Trophoblast cell (in vitro differentiated cells and primary cell): ENCODE results near the gene CD4.

Source experiments
- DNase-seq, 2 donors: peaks; one replicate each; pipeline ENCODE4 v3.0.0-alpha.2; 2016
- H2AFZ ChIP-seq: 2 replicates; pipeline ENCODE4 v1.6.1; 2013; ENCODE audit warnings: low read length, moderate library complexity, mild to moderate bottlenecking; ENCODE audit not compliant: insufficient read depth, poor library complexity
- H2AK5ac ChIP-seq: 2 replicates; pipeline ENCODE4 v1.6.1; 2013; ENCODE audit warnings: mild to moderate bottlenecking, low read length
- H2BK120ac ChIP-seq: 2 replicates; pipeline ENCODE4 v1.6.1; 2013; ENCODE audit warnings: low read length, mild to moderate bottlenecking, moderate library complexity; ENCODE audit not compliant: insufficient read depth, poor library complexity
- H2BK12ac ChIP-seq: 2 replicates; pipeline ENCODE4 v1.6.1; 2013; ENCODE audit warnings: mild to moderate bottlenecking, low read length, moderate library complexity
- H2BK5ac ChIP-seq: 2 replicates; pipeline ENCODE4 v1.6.1; 2013; ENCODE audit warnings: low read length, low read depth, moderate library complexity, mild to moderate bottlenecking; ENCODE audit not compliant: poor library complexity
- H3K14ac ChIP-seq: 2 replicates; pipeline ENCODE4 v1.6.1; 2013; ENCODE audit warnings: mild to moderate bottlenecking, low read length
- H3K18ac ChIP-seq: 2 replicates; pipeline ENCODE4 v1.6.1; 2013; ENCODE audit warnings: mild to moderate bottlenecking, low read length
- H3K23ac ChIP-seq: 2 replicates; pipeline ENCODE4 v1.6.1; 2013; ENCODE audit warnings: low read length
- H3K27ac ChIP-seq: 2 replicates; pipeline ENCODE4 v1.5.1; 2013; ENCODE audit warnings: low read depth, mild to moderate bottlenecking, inconsistent platforms, low read length, moderate library complexity
- H3K27me3 ChIP-seq: 2 replicates; pipeline ENCODE4 v1.6.1; 2013; ENCODE audit warnings: inconsistent platforms, mild to moderate bottlenecking, low read length, moderate library complexity; ENCODE audit not compliant: insufficient read depth
- H3K36me3 ChIP-seq, 2 experiments: 1 replicate in 1 of 2; 2 replicates in 1 of 2; pipeline ENCODE4 v1.6.1; 2013; ENCODE audit warnings: low read length in 2 of 2, mild to moderate bottlenecking in 2 of 2, moderate library complexity in 1 of 2; ENCODE audit not compliant: insufficient read depth in 2 of 2, control insufficient read depth in 1 of 2
- H3K4ac ChIP-seq: 2 replicates; pipeline ENCODE4 v1.6.1; 2013; ENCODE audit warnings: low read depth, mild to moderate bottlenecking, low read length, moderate library complexity
- H3K4me1 ChIP-seq, 2 experiments: 1 replicate in 1 of 2; 2 replicates in 1 of 2; pipeline ENCODE4 v1.6.1; 2013; ENCODE audit warnings: low read length in 2 of 2, mild to moderate bottlenecking in 2 of 2, moderate library complexity in 1 of 2; ENCODE audit not compliant: insufficient read depth in 2 of 2, control insufficient read depth in 1 of 2
- H3K4me2 ChIP-seq: 2 replicates; pipeline ENCODE4 v1.6.1; 2013; ENCODE audit warnings: inconsistent platforms, mild to moderate bottlenecking, low read length, moderate library complexity
- H3K4me3 ChIP-seq: 2 replicates; pipeline ENCODE4 v1.5.1; 2013; ENCODE audit warnings: mild to moderate bottlenecking, low read depth, low read length, inconsistent platforms
- H3K79me1 ChIP-seq: one replicate; pipeline ENCODE4 v1.6.1; 2013; ENCODE audit warnings: low read length
- H3K79me2 ChIP-seq: 2 replicates; pipeline ENCODE4 v1.6.1; 2013; ENCODE audit warnings: low read length, mild to moderate bottlenecking; ENCODE audit not compliant: control insufficient read depth, insufficient read depth, poor library complexity
- H3K9ac ChIP-seq: 2 replicates; pipeline ENCODE4 v1.6.1; 2013; ENCODE audit warnings: mild to moderate bottlenecking, low read length
- H3K9me3 ChIP-seq: 2 replicates; pipeline ENCODE4 v1.6.1; 2013; ENCODE audit warnings: low read depth, mild to moderate bottlenecking, control low read depth, inconsistent platforms, low read length; ENCODE audit not compliant: insufficient read depth
- H4K12ac ChIP-seq: 2 replicates; pipeline ENCODE4 v1.6.1; 2013; ENCODE audit warnings: low read depth, mild to moderate bottlenecking, low read length, moderate library complexity
- H4K8ac ChIP-seq: 2 replicates; pipeline ENCODE4 v1.6.1; 2013; ENCODE audit warnings: low read depth, mild to moderate bottlenecking, low read length, moderate library complexity
- H4K91ac ChIP-seq: one replicate; pipeline ENCODE4 v1.6.1; 2013; ENCODE audit warnings: low read depth, mild to moderate bottlenecking, low read length, moderate library complexity
- WGBS: extraction: QIAGEN DNeasy Blood & Tissue Kit; methylation state at CpG from one replicate; pipeline ENCODE4 v1.1.7; 2013; ENCODE audit warnings: missing lambda C conversion rate; ENCODE audit not compliant: insufficient read length, insufficient coverage; ENCODE audit errors: extremely low coverage; 5-methylcytosine and 5-hydroxymethylcytosine counted together

CD4 gene

GRCh38 chr12:6751767-6752166 lies 37.6 kb upstream of the CD4 start:
- H3K79me2 ChIP-seq, result peaks cover 15% of the 10 kb centered on the region
- H3K4me3 ChIP-seq, result peak overlapping the region; percentile 98
- peaks cover 5% of the 10 kb centered on the region for H3K9me3 ChIP-seq

GRCh38 chr12:6752167-6752920 lies 37.0 kb upstream of the CD4 start:
- Histone ChIP-seq H3K36me3 (peaks cover 39 to 45% of the 10 kb centered on the region in 2 experiments), H2BK5ac (peak overlapping the region; percentile 95), H3K4me3 (peak overlapping the region; percentile 98), H4K8ac (peak overlapping the region; percentile 97), H3K79me1 (peaks cover 12% of the 10 kb centered on the region), H4K12ac (peak overlapping the region; percentile 95), H2BK120ac (peak overlapping the region; percentile 96), H3K4ac (peak overlapping the region; percentile 100), H3K79me2 (peaks cover 15% of the 10 kb centered on the region), H3K14ac (peak overlapping the region; percentile 100), H3K9me3 (peaks cover 5% of the 10 kb centered on the region), H2BK12ac (no peak overlapping the region), H2AK5ac (peak overlapping the region; percentile 95), H3K18ac (peak overlapping the region; percentile 100), H3K27me3 (no peaks in the 10 kb centered on the region), H2AFZ (peak overlapping the region; percentile 96), H3K27ac (peak overlapping the region; percentile 86), H3K4me1 (peaks cover 5 to 6% of the 10 kb centered on the region in 2 experiments), H3K4me2 (peak overlapping the region; percentile 94), H3K23ac (no peak overlapping the region), H4K91ac (peak overlapping the region; percentile 96), H3K9ac (peak overlapping the region; percentile 99)
- DNase-seq, result peak in 1 of 2 donors; percentile 28
- WGBS, result no CpG with 5 or more reads among the region's 24 CpGs

More at GRCh38 chr12:6751767-6752166, 37.6 kb upstream of the CD4 start:
- Histone ChIP-seq H3K4me1 (peaks cover 5 to 6% of the 10 kb centered on the region in 2 experiments), H3K79me1 (peaks cover 12% of the 10 kb centered on the region), H3K14ac (peak overlapping the region; percentile 100), H3K4ac (peak overlapping the region; percentile 100), H2BK5ac (no peak overlapping the region), H3K36me3 (peaks cover 43 to 50% of the 10 kb centered on the region in 2 experiments), H3K18ac (peak overlapping the region; percentile 100), H2BK12ac (no peak overlapping the region), H2AFZ (peak overlapping the region; percentile 23), H3K9ac (peak overlapping the region; percentile 6), H3K4me2 (peak overlapping the region; percentile 94), H4K91ac (peak overlapping the region; percentile 8), H2BK120ac (no peak overlapping the region), H4K8ac (peak overlapping the region; percentile 97), H2AK5ac (peak overlapping the region; percentile 69), H3K27me3 (no peaks in the 10 kb centered on the region), H3K23ac (no peak overlapping the region), H4K12ac (peak overlapping the region; percentile 47), H3K27ac (no peak overlapping the region)
- no CpG with 5 or more reads among the region's 7 CpGs for WGBS
- DNase-seq, result no peak

DNA sequence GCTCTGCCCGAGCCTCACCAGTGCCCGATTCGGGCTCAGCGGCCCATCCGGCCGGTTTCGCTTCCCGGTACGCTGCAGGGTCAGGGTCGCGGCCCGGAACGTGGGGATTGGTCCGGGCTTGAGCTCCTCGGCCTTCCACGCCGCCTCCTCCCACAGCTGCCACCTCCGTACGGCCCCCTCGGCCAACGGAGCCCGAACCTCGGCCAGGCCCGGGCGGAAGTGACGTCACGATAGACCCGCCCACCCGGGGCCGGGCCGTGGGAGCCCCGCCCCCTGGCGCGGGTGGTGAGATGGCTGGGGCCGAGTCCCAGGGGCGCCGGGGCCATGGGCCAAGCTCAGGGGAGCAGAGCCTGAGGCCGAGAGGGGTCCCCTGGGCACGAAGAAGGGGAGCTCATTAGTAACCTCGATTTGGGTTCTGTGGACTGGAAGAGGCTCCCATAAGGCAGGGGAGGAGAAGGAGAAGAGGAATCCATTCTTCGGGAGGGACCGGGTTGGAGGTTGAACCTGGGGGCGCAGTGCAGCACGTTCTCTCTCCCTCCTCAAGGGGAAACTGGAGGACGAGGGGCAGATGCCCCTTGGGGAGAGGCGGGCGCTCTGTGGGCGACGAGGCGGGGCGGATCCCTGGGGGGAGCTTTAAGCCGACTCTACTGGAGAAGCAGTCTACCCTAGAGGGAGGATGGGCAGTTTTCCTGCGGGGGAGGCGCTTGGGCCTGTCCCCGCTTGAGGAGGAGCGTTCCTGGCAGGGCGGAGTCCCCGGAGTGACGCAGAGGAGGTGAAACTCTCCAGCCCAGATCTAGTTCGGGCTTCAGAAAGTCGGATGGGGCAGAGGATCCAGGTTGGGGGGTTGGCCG lies 36.2 kb upstream of the CD4 start, which contains the start of gene MLF2:
Gene MLF2 (minus strand): TSS at position 221 of the 851 bp plus-strand sequence. CDS start 807 bp downstream, outside the sequence.
- Histone ChIP-seq H3K4me2 (peak within 1 kb of the TSS; percentile 94), H2AK5ac (peak within 1 kb of the TSS; percentile 95), H2AFZ (peak within 1 kb of the TSS; percentile 96), H2BK12ac (no peak within 1 kb of the TSS), H3K9me3 (peaks cover 3% of the 10 kb centered on the region), H4K12ac (peak within 1 kb of the TSS; percentile 95), H3K4ac (peak within 1 kb of the TSS; percentile 100), H3K79me1 (peaks cover 12% of the 10 kb centered on the region), H3K27me3 (no peaks in the 10 kb centered on the region), H3K36me3 (peaks cover 32 to 37% of the 10 kb centered on the region in 2 experiments), H3K27ac (peak within 1 kb of the TSS; percentile 86), H3K23ac (no peak within 1 kb of the TSS), H3K14ac (peak within 1 kb of the TSS; percentile 100), H3K4me3 (peak within 1 kb of the TSS; percentile 98), H4K8ac (peak within 1 kb of the TSS; percentile 97), H3K4me1 (peaks cover 5 to 6% of the 10 kb centered on the region in 2 experiments), H3K18ac (peak within 1 kb of the TSS; percentile 100), H3K79me2 (peaks cover 15% of the 10 kb centered on the region), H2BK120ac (peak within 1 kb of the TSS; percentile 96), H2BK5ac (peak within 1 kb of the TSS; percentile 95), H4K91ac (peak within 1 kb of the TSS; percentile 96), H3K9ac (peak within 1 kb of the TSS; percentile 99)
- no CpG with 5 or more reads among the region's 62 CpGs for WGBS
- peak; percentile 98 to 99 for DNase-seq

DNA sequence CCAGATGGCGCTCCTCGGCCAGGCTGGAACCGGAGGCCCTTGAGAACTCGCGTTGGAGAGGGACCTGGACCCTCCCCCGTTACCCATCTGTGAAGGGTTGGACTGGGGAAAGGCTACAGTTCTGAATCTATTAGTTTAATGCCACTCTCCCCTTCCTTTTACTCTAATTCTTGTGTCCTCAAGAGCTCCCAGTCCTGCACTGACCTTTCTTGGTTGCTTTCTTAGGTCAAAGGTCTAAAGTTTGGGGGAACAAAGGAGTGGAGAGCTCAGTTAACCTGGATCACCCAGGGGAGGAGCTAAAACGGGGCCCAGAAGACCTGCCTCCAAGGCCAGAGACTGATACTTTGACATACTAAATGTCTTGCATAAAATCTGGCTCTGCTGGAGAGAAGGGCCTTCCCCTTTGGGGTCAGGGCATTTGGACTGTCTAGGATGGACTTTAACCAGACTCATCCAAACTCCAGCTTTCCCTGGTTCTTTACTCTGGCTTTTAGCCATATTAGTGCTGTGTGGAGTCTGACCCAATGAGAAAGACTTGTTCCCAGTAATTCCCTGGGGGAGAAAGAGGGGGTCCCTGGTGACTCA lies 35.5 kb upstream of the CD4 start:
- Histone ChIP-seq H4K12ac (no peak overlapping the region), H3K27me3 (no peaks in the 10 kb centered on the region)
- WGBS, result no CpG with 5 or more reads among the region's 7 CpGs

More for the DNA sequence above, 35.5 kb upstream of the CD4 start:
- Histone ChIP-seq H3K9me3 (peaks cover 3% of the 10 kb centered on the region), H3K18ac (no peak overlapping the region), H2AFZ (no peak overlapping the region), H4K8ac (peak overlapping the region; percentile 12), H3K79me1 (peaks cover 12% of the 10 kb centered on the region), H3K4me1 (peaks cover 5 to 6% of the 10 kb centered on the region in 2 experiments), H4K91ac (no peak overlapping the region), H3K23ac (no peak overlapping the region), H3K79me2 (peaks cover 15% of the 10 kb centered on the region), H3K4me3 (no peak overlapping the region), H3K4ac (no peak overlapping the region), H3K14ac (no peak overlapping the region), H3K36me3 (peaks cover 26 to 30% of the 10 kb centered on the region in 2 experiments), H2AK5ac (no peak overlapping the region), H2BK12ac (no peak overlapping the region), H3K4me2 (peak overlapping the region; percentile 43), H3K9ac (no peak overlapping the region), H2BK5ac (no peak overlapping the region), H2BK120ac (no peak overlapping the region), H3K27ac (no peak overlapping the region)
- no peak for DNase-seq
